ENCODE measurements around the gene MOB1B.
"Not testable (repeated sequence)": the region's sequence is repeated elsewhere in the genome, so short reads cannot be mapped to it uniquely, and the experiment has no call there.

MOB1B gene

GRCh38 chr4:70956549-70957210 is 54.5 kb downstream of the MOB1B start:
- no peak for DNase-seq (ENCODE audit: low read depth)

- no peak for DNase-seq (ENCODE audit: low read depth)
These were observed 56.5 kb downstream of the MOB1B start for GRCh38 chr4:70958681-70959080.

- DNase-seq (ENCODE audit: low read depth): no peak
These were observed 66.9 kb downstream of the MOB1B start for GRCh38 chr4:70969076-70969475.

- no peak for DNase-seq (ENCODE audit: low read depth)
These were observed 74.1 kb downstream of the MOB1B start for GRCh38 chr4:70976252-70976651.

- no peak for DNase-seq (ENCODE audit: low read depth)
These were observed 77.4 kb downstream of the MOB1B start for GRCh38 chr4:70979445-70980008.

GRCh38 chr4:70980196-70980595 is 78.0 kb downstream of the MOB1B start:
- DNase-seq (ENCODE audit: low read depth): no peak

GRCh38 chr4:70984106-70984505 is 81.9 kb downstream of the MOB1B start:
- no peak for DNase-seq (ENCODE audit: low read depth)

- no peak for DNase-seq (ENCODE audit: low read depth)
These were observed 82.4 kb downstream of the MOB1B start for GRCh38 chr4:70984589-70984988.

- DNase-seq (ENCODE audit: low read depth): no peak
These were observed 89.4 kb downstream of the MOB1B start for GRCh38 chr4:70991596-70991995.

GRCh38 chr4:70992391-70992881 is 90.3 kb downstream of the MOB1B start:
- DNase-seq (ENCODE audit: low read depth): no peak

- DNase-seq (ENCODE audit: low read depth): peak; percentile 61
These were observed 91.3 kb downstream of the MOB1B start, which contains the start of gene DCK for GRCh38 chr4:70993181-70994068. DCK (plus strand) TSS chr4:70993649; CDS start chr4:70993836, 187 bp downstream.

- DNase-seq (ENCODE audit: low read depth): no peak
These were observed 91.8 kb downstream of the MOB1B start for GRCh38 chr4:70994069-70994366.

- no peak for DNase-seq (ENCODE audit: low read depth)
These were observed 92.4 kb downstream of the MOB1B start for GRCh38 chr4:70994387-70995099.

- DNase-seq (ENCODE audit: low read depth): no peak
These were observed 93.8 kb downstream of the MOB1B start for GRCh38 chr4:70996018-70996360.

- DNase-seq (ENCODE audit: low read depth): no peak
These were observed 94.9 kb downstream of the MOB1B start for GRCh38 chr4:70997036-70997435.

GRCh38 chr4:70997546-70997945 is 95.4 kb downstream of the MOB1B start:
- no peak for DNase-seq (ENCODE audit: low read depth)

GRCh38 chr4:70999639-71000038 is 97.5 kb downstream of the MOB1B start:
- not testable (repeated sequence) for DNase-seq (ENCODE audit: low read depth)

GRCh38 chr4:71001363-71001762 is 99.2 kb downstream of the MOB1B start:
- DNase-seq (ENCODE audit: low read depth): not testable (repeated sequence)

GRCh38 chr4:71004281-71004851 is 102.2 kb downstream of the MOB1B start:
- no peak for DNase-seq (ENCODE audit: low read depth)

- DNase-seq (ENCODE audit: low read depth): not testable (repeated sequence)
These were observed 102.9 kb downstream of the MOB1B start for GRCh38 chr4:71005025-71005424.

- DNase-seq (ENCODE audit: low read depth): no peak
These were observed 104.2 kb downstream of the MOB1B start for GRCh38 chr4:71006203-71006907.

All from stimulated activated CD8-positive, alpha-beta memory T cell treated with anti-CD3 and anti-CD28 coated beads, Interleukin-15, amount 100 ng/mL, for 1 hour (primary cell).